RPMI7951 (cell line): Measurements from ENCODE around the gene DISC1. TPM values are rescaled to one million over a fixed set of nuclear protein-coding genes. Genes with fewer than 3 reads are reported as not detected.

Experiments used
- DNase-seq: peaks from one replicate; pipeline ENCODE4 v3.0.0-alpha.2; 2012; ENCODE audit warnings: low read depth
- total RNA-seq: library from RNA; depleted of rRNA; stranded (reverse); fragments of >200 nt; shearing (Covaris generic); gene quantifications from 2 replicates; pipeline ENCODE4 v1.2.3, GENCODE V29; 2014

The DISC1 gene
- total RNA-seq, 1 experiment from 2014 or later, result 1.9 TPM

DNA sequence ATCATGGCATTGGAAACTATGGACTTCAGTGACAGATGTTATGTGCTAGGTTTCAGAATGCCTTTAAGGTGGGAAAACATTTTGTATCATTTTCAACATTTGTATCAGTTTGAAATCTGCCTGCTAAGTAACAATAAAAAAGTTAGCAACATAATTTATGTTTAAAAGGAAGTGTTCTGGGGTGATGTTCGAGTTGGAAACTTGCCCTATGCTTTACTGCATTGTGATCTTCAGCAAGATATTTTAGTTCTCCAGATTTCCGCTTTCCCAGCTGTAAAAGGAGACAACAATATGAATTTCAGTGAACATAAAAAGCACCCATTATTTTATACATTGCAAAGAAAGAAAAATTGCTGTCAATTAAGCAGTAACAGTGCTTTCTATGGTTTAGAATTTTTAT lies 187.4 kb downstream of the DISC1 start:
- no peak for DNase-seq

DNA sequence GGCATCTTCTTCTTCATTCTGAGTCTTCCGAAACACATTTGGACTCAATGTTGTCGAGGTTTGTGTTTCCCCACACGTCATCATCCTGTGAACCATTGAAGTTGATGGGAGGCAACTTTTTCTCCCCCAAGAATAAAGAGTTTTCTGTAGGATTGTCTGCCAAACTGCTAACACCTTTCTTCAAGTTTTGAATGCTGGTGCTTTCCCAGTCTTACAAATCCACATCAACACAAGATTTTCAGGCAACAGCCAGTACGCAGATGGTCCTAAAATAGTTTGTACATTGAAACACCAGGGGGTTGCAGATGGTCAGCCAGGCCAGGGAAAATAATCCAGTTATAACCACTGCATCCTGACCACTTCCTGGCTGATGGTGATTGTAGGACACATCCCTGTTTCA lies 187.9 kb downstream of the DISC1 start:
- DNase-seq, result peak; percentile 19

DNA sequence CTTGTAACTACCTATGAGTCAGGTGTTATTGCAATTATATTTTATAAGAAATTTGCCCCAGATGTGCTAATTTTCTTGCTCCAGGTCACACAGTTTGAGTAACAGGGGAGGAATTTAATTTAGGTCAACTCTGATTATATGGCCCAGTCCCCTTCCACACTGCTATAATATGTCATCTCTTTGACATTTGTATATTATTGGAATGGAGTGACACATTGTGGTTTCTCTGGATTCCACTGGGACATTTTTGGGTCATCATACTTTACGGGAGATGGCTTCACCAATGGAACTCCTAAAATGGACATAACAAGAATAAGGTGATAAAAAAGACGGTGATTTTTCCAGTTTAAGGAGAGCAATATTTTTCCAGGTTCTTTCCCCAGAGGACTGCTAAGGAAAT lies 191.2 kb downstream of the DISC1 start:
- DNase-seq, result peak; percentile 21

DNA sequence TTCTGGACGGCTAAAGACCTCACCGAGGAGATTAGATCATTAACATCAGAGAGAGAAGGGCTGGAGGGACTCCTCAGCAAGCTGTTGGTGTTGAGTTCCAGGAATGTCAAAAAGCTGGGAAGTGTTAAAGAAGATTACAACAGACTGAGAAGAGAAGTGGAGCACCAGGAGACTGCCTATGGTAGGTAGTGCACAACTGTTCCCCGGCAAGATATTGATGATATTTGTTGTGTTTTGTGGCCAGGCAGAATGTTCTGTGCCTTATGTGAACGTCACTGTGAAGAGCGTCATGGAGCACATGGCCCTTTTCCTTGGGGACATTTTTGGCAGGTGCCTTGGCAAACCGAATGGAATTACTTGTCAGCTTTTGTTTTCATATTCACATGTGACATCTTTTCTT lies 191.7 kb downstream of the DISC1 start:
- DNase-seq, result no peak

DNA sequence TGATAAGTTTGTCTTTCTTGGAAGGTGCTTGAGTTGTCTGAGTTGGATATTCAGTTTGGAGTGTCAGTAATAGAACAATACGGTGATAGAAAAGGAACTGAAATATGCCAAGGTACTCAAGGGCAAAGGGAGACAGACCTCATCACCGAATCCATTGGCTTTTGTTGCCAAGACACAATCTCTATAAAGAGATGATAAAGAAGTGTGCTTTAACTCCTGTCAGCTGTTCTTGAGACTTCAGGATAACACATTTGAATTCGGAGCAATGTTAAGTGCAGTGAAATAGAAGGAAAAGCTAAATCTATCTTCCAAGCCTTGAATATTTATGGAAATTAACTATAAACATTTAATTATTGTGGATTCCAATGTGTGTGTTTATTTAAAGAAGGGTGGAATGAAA lies 194.7 kb downstream of the DISC1 start:
- no peak for DNase-seq

DNA sequence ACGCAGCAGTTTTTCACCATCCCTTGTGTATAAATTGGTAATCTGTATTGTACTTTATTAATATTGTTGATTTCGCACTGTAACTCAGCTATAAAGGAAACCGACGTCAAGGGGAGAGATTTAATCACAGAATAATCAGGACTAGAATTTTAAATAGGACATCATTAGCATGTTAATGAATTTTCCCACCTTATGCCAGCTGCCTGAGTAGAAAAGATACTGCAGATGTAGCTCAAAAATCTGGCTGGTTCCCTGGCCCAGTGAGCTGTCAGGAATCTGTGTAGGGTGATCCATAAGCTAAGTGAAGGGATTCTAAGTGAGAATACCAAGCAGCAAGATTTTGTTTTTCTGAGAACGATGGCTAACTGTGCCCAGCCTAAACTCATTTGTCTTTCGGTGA lies 195.5 kb downstream of the DISC1 start:
- no peak for DNase-seq

DNA sequence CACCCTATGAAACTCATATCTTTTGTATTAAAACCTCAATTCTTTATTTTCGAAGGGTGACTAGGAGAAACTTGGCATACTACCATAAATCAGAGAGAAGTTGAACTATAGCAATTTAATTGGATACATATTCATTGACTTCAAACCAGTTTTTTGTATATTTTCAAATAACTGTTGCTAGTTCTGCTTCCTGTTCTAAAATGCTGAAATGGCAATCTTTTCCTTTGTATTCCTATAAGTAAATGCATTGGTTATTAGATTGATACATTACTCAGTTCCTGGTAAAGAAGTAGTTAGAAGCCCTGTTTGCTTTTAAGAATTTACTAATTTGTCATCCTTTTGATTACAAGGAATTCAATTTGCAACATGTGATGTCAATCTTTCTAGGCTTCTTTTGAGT lies 200.0 kb downstream of the DISC1 start:
- DNase-seq, result no peak

DNA sequence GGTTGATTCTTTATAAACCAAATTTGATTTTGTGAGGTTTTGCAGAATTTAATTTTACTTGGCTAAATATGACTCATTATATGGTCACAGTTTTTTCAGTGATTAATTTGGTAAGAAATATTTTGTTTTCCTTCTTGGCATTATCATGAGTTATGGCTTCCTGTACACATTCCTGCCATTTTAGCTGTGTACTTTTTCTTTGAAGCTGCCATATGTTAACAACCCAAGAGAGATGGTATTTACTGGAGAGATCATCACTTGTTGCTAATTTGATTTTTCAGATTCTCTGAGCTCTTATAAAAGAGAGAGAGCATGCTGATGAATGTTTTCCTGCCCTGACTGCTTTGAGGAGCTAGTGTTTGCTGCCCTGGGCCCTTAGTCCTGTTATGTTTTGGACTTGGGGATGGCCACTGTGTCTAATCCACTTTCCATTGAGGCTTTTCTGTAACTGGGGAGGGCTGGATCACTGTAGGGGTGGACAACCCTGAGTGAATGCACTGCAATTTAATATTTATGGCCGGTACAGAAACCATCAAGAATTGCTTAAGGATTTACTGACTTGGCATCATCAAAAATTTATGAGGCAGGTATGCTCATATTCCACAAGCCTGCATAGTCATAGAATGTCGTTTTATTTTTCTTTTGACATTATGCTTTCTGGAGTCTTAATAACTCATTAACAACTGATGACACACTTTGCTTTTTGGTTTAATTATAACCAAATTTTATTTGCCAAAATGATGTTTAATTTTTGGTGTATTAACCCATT lies 200.9 kb downstream of the DISC1 start:
- DNase-seq, result peak; percentile 77

DNA sequence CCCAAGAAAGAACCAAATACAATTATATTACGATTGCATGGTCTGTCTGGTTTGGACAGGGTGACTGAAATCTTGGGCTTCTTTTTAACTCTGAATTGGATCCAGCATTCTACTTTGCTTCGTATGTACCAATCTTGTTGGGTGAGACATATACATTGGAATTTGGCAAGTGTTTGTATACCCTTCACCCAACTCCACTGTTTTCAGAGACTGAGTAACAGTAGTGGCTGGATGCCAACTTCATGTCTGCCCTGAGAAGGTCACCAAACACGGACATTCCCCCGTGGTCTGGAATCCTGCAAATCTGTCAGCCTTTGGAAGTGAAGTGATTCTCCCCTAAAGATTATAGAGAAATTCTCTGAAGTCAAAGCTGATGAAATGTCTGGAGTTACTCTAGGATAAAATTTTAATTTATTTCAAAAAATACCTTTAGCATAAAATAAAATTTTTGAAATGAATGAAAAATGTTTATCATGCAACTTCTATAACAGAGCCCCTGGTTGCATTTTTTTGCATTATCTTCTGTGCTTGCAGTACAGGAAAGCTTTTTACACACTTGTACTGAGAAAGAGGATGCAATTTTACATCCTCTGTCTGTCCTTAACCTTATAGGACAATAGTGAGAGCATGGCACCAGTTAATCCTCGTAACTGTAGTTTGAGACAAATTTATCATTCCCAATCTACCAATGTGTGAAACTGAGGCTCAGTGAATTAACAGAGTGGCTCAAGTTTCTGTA lies 201.8 kb downstream of the DISC1 start:
- peak; percentile 94 for DNase-seq

DNA sequence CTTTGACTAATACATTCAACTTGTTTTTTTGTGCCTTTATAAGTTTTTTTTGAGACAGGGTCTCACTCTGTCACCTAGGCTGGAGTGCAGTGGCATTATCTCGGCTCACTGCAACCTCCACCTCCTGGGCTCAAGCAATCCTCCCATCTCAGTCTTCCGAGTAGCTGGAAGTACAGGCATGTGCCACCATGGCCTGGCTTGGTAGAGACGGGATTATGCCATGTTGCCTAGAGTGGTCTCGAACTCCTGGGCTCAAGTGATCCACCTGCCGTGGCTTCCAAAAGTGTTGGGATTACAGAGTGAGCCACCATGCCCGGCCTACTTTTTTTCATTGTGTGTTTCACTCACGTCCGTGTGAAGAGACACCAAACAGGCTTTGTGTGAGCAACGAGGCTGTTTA lies 202.7 kb downstream of the DISC1 start:
- DNase-seq, result no peak

DNA sequence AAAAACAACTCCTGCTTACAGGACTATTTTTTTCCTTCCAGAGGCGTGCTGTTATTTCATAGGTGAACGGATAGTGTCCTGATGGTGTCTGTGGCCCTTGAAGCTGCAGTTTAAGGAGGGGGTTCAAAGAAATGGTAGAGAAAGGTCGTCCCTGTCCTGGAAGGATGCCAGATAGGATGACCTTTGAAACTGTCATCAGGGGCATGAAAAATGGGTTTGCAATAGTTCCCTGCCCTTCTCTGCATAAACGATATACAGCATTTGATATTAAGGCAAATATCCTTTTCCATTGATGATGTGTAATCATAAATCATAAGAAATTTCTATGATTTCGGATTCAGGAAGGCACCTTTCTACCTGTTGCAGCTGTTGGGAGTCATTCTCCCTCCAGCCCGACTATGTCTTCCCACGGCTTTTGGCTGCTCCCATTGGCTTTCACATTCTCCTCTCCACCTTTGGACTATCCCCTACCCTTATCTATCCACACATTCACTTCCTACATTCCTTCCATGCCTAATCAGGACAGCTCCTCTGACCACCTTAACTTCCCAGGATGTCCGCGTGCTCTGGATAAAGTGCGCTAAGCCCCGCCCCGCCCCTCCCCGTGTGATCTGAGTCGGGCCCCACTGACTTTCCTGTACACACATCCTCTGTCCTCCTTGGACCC lies 209.8 kb downstream of the DISC1 start:
- DNase-seq, result no peak

DNA sequence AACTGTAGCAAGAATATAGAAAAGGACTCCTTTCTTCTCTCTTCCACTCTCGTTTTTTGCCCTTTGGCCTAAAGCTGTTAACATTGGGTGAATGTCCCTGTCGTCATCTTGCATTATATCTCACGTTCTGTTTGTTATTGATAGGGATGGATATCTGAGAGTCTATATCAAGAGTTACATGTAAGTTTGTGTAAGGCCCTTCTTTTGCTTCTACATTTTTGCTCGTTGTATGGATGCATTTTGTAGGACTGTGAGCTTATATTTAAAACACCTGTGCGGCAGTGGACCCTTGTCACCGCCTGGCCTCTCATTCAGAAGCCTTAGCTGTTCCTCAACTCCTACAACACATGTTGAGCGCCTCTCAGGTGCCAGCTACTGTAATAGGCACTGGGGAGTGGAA lies 211.9 kb downstream of the DISC1 start:
- no peak for DNase-seq

DNA sequence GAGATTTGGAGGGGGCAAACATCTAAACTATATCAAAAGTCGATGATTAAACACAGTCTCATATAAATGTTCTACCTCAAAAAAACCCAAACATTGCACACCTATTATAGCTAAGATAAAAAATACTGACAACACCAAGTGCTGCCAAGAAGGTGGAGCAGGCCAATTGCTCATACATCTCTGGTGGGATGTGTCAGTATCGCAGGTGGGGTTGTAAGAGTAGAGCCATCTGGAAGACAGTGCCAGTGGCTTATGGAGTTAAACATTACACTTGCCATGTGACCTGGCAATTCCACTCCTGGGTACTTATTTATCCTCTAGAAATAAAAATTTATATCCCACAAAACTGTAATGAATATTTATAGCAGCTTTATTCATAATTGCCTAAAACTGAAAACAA lies 213.4 kb downstream of the DISC1 start:
- DNase-seq, result no peak

DNA sequence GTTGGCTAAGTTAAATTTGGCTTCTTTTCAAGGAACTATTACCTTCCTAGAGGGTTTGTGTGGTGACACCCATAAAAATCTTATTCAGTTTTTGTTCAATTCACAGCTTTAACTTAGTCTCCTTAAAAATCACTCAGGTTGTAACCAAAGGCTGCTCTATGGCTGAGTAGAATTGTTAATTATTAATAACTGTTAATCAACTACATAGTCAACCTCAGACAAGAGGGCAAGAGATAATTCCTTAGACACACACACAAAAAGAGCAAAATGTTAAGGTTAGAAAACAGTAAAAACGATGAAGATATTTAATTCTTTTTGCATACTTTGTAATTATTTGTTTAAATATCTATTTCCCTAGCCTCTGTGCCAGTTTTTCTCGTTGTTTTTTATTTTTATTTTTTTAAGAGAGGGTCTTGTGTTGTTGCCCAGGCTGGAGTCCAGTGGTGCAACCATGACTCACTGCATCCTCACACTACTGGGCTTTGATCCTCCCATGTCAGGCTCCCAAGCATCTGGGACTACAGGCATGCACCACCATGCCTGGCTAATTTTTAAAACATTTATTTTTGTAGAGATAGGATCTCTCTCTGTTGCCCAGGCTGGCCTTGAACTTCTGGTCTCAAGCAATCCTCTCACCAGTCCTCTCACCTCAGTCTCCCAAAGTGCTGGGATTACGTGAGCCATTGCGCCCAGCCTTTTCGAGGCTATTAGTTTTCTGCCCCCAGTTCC lies 215.2 kb downstream of the DISC1 start:
- peak; percentile 55 for DNase-seq

DNA sequence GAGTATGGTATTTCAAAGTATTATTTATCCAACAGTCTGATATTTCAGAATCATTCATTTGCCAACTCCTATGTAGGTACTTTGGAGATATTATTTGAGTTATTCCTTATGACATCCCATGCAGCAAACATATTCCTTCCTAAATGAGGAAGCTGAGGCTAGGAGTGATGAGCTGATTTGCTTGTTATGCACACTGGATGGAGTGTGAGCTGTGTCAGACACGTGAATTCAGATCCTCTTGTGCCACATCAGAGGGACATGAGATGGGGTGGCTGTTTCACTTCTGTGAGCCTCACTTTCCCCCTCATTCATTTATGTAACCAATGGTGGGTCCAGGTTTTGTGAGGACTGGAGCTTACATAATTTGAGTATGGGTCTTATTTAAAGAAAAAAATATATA lies 215.9 kb downstream of the DISC1 start:
- DNase-seq, result no peak

DNA sequence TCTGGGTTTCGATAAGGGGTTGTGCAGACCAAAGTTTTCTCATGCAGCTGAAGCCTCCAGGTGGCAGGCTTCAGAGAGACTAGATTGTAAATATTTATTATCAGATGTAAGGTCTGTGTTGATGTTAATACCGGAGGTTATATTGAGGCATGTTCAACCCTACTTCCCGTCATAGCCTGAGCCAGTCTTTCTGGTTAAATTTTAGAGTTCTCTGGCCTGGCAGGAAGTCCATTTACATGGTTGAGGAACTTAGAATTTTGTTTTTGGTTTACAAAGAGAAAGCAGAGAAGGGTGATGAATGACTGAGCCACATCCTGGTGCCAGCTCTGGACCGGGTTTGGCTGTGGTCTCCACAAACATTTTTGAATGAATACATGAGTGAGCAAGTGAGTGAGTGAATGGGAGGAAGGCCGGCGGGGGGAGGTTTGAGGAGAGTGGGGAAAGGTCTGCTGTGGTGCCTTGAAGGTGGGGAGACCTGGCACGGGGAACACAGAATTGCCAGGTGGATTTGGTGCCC lies 218.5 kb downstream of the DISC1 start:
- DNase-seq, result no peak

DNA sequence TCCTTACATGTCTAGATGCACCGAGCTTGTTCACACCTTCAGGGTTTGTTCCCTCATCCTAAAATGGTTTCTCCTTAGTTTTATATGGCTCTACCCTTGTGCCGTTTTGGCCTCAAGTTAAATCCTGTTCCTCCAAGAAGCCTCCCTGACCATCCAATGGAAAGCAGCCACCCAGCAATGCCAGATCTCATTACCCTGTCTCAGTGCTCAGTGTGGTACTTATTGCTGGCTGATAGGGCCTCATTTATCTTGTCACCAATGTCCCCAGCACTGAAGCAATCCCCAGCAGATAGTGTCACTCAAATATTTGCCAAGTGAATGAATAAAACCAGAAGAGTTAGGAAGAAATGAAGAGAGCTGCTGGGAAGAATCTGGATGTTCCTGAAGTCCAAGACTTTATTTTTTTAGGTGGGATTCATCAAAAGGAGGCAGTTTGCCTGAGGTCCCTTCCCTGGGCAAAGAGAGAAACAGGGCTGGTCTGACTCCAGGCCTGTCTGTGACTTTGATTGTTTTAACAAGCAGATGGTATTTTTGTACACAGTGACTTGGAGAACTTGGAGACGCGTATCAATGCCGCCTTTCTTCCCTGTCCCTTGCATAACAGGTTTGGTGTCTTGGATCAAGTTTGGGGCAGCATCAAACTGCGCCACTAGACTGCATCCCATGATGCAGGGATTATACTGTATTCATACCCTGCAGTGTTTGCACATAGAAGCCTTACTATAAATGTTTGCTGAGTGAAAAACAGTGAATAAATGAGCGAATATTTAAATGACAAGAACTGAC lies 221.2 kb downstream of the DISC1 start:
- no peak for DNase-seq

DNA sequence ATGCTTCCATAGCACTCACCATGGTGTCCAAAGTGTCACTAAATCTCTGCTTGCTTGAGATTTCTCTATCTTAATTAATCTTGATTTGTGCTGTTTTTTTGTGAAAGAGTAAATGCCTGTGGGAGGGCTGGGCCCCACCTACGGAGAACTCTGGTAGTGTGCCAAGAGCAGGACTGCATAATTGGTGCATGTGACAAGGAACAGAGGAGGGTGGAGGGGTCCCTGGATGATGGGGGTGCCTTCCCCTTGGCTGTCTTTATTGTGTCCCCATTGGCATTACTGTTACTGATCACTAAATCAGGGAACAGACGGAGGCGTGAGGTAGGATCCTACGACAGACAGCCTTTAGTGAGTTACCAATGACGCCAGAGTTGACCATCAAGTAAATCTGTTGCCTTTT lies 223.4 kb downstream of the DISC1 start:
- DNase-seq, result no peak

DNA sequence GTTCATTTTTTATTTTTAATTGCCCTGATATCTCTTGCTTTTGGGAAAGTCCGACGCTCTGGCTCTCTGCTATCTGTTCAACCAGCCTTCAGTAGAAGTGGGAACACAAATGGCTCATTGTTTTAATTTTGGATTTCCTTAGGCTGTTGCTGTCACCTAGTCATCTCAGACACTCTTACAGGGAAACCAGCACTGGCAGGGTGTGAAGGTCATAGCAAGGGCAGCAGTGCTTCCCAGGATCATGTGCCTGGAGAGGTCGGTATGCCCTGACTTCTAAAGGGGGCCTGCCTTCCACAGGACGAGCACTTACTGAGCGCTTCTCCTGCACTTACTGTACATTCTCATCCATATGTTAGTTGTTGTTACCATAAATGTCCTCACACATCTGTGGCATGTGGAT lies 224.2 kb downstream of the DISC1 start:
- no peak for DNase-seq

DNA sequence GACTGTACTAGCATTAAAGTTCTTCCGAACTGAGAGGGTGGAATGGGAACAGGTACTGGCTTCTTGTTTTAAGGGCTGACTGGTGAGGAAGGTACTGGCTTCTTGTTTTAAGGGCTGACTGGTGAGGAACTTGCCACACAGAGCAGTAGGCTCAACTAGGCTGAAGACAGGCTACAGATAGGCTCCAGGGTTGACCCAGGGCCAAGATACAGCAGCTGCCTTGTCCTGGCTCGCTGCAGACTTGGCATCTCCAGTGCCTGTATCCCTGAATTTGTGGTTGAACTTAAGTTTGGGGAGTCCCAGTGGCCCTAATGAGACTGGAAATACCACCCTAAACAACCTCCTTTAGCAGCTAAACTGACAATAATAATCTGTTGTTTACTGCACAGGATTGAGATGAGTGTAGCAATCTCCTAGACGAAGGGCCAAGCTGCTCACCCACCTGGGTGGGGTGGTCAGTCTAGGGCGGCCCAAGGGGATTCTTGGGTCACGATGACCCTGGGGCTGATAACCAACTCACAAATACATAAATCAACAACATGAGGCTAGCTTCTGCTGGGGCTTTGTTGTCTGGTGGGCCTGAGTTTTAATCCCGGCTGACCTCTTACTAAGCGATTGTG lies 227.1 kb downstream of the DISC1 start:
- no peak for DNase-seq

DNA sequence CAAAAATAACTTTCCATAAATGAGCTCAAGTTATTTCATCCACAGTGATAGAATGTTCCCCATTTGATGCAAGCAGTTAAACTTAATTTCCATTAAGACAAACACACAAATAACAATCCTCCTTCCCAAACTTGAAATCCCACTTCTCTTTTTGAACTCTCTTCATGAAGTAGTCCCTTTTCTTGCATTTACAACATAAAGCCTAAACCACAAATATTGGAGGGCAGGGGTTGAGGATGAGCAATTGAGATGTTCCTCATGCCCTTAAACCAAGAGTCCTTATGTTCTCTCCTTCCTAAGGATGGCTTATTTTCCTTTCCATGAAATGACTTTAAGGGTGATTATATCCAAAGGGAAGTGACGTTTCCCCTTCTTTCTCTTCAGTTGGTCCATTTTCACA lies 228.8 kb downstream of the DISC1 start:
- no peak for DNase-seq
